Ishikawa (cell line): Measurements from ENCODE around the gene EPGN.

Experiments used
- CEBPB ChIP-seq: IDR thresholded peaks from 2 replicates; pipeline ENCODE4 v1.6.1; 2012
- CREB1 ChIP-seq: IDR thresholded peaks from 2 replicates; pipeline ENCODE4 v1.6.1; 2012; ENCODE audit warnings: low read depth
- EGR1 ChIP-seq: IDR thresholded peaks from 2 replicates; pipeline ENCODE4 v1.6.1; 2012
- EP300 ChIP-seq: IDR thresholded peaks from 2 replicates; pipeline ENCODE4 v1.6.1; 2012; ENCODE audit warnings: borderline replicate concordance
- FOXM1 ChIP-seq: IDR thresholded peaks from 2 replicates; pipeline ENCODE4 v1.6.1; 2012; ENCODE audit warnings: low read depth, borderline replicate concordance
- MAX ChIP-seq: IDR thresholded peaks from 2 replicates; pipeline ENCODE4 v1.6.1; 2012
- RAD21 ChIP-seq: IDR thresholded peaks from 2 replicates; pipeline ENCODE4 v1.6.1; 2012; ENCODE audit warnings: low read depth
- TAF1 ChIP-seq: IDR thresholded peaks from 2 replicates; pipeline ENCODE4 v1.6.1; 2012; ENCODE audit warnings: low read depth, mild to moderate bottlenecking
- TCF12 ChIP-seq: IDR thresholded peaks from 2 replicates; pipeline ENCODE4 v1.6.1; 2012; ENCODE audit warnings: low read depth
- YY1 ChIP-seq: IDR thresholded peaks from 2 replicates; pipeline ENCODE4 v1.6.1; 2012; ENCODE audit warnings: low read depth
- ZBTB7A ChIP-seq: IDR thresholded peaks from 2 replicates; pipeline ENCODE4 v1.6.1; 2012; ENCODE audit warnings: low read depth
- TF ChIP-seq, protein P1 (sequence below): IDR thresholded peaks from 2 replicates; pipeline ENCODE4 v1.6.1; 2012; ENCODE audit warnings: low read depth, mild to moderate bottlenecking
- TF ChIP-seq, protein P2 (sequence below): IDR thresholded peaks from 2 replicates; pipeline ENCODE4 v1.6.1; 2012

GRCh38 chr4:74314329-74314728 lies 6.1 kb downstream of the EPGN start:
- TF ChIP-seq FOXM1: no peak
- TF ChIP-seq, protein P1, sequence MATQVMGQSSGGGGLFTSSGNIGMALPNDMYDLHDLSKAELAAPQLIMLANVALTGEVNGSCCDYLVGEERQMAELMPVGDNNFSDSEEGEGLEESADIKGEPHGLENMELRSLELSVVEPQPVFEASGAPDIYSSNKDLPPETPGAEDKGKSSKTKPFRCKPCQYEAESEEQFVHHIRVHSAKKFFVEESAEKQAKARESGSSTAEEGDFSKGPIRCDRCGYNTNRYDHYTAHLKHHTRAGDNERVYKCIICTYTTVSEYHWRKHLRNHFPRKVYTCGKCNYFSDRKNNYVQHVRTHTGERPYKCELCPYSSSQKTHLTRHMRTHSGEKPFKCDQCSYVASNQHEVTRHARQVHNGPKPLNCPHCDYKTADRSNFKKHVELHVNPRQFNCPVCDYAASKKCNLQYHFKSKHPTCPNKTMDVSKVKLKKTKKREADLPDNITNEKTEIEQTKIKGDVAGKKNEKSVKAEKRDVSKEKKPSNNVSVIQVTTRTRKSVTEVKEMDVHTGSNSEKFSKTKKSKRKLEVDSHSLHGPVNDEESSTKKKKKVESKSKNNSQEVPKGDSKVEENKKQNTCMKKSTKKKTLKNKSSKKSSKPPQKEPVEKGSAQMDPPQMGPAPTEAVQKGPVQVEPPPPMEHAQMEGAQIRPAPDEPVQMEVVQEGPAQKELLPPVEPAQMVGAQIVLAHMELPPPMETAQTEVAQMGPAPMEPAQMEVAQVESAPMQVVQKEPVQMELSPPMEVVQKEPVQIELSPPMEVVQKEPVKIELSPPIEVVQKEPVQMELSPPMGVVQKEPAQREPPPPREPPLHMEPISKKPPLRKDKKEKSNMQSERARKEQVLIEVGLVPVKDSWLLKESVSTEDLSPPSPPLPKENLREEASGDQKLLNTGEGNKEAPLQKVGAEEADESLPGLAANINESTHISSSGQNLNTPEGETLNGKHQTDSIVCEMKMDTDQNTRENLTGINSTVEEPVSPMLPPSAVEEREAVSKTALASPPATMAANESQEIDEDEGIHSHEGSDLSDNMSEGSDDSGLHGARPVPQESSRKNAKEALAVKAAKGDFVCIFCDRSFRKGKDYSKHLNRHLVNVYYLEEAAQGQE: no peak
- TF ChIP-seq EP300: no peak
- no peak for TF ChIP-seq EGR1
- TF ChIP-seq TCF12: no peak
- no peak for TF ChIP-seq YY1
- no peak for TF ChIP-seq CREB1
- TF ChIP-seq CEBPB: no peak
- TF ChIP-seq, protein P2, sequence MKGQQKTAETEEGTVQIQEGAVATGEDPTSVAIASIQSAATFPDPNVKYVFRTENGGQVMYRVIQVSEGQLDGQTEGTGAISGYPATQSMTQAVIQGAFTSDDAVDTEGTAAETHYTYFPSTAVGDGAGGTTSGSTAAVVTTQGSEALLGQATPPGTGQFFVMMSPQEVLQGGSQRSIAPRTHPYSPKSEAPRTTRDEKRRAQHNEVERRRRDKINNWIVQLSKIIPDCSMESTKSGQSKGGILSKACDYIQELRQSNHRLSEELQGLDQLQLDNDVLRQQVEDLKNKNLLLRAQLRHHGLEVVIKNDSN: no peak
- TF ChIP-seq RAD21: no peak
- TF ChIP-seq ZBTB7A: no peak
- TF ChIP-seq TAF1: no peak
- no peak for TF ChIP-seq MAX
